Fibroblast of peridontal ligament (primary cell): ENCODE results near the gene ABCA8.
A peak's percentile ranks its signal among the peaks of the same experiment; 100 is the strongest.
"Not testable (repeated sequence)": the region's sequence is repeated elsewhere in the genome, so short reads cannot be mapped to it uniquely, and the experiment has no call there.

Experiments
- DNase-seq: peaks from one replicate; pipeline ENCODE4 v3.0.0-alpha.2; 2010; ENCODE audit errors: extremely low read depth

Gene ABCA8

GRCh38 chr17:68824707-68825106 is 130.5 kb downstream of the ABCA8 start:
- no peak for DNase-seq

- not testable (repeated sequence) for DNase-seq
Observed at GRCh38 chr17:68824185-68824584, 131.0 kb downstream of the ABCA8 start.

GRCh38 chr17:68822719-68823289 is 132.4 kb downstream of the ABCA8 start:
- no peak for DNase-seq

GRCh38 chr17:68821860-68822696 is 133.1 kb downstream of the ABCA8 start:
- peak; percentile 75 for DNase-seq

- no peak for DNase-seq
Observed at GRCh38 chr17:68820825-68821481, 134.2 kb downstream of the ABCA8 start.

DNA sequence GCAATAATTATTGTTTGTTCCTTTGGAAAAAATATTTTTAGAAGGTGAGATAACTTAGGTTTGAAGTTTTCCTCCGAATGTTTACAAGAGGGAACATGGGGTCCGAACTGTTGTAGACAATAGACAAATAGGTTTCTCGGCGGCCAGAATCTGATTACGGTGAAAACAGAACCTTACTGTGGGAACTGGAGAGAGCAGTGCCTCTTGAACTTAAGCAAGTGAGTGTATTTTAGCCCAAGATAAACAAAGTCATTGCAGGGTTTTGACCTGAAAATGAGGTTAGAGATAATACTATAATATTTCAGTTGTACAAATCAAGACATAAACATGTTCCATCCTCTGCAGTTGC is 134.7 kb downstream of the ABCA8 start:
- DNase-seq: no peak

GRCh38 chr17:68819465-68819864 is 135.7 kb downstream of the ABCA8 start:
- no peak for DNase-seq
